ENCODE measurements around the gene PRND. TPM values are rescaled to one million over a fixed set of nuclear protein-coding genes. Genes with fewer than 3 reads are reported as not detected.

The PRND gene
- total and polyA plus RNA-seq, 2 of the 13 experiments (the other 11 are each of a cell fraction or from before 2014, with no cell fraction given) = not detected

Other genes starting within 250 kb of the PRND start
- gene PRNP, start 35.5 kb upstream of the PRND start, total RNA-seq (2016; rRNA removed; fragmentation: Illumina TruSeq; extraction: Trizol) = 49.5 and 90.2 TPM in 2 replicates
- 176 and 203 TPM in 2 replicates for gene PRNP, start 35.5 kb upstream of the PRND start, polyA plus RNA-seq (2011; rRNA removed)
- 0.53 and 0.83 TPM in 2 replicates for gene RASSF2, start 101.7 kb downstream of the PRND start, total RNA-seq (2016; rRNA removed; fragmentation: Illumina TruSeq; extraction: Trizol)
- gene RASSF2, start 101.7 kb downstream of the PRND start, polyA plus RNA-seq (2011; rRNA removed) = 0.09 and 0.16 TPM in 2 replicates

Data from HepG2 (cell line).